Islet of Langerhans (tissue), 1 donor: ENCODE data around the gene NCBP3.
"Not testable (repeated sequence)": the region's sequence is repeated elsewhere in the genome, so short reads cannot be mapped to it uniquely, and the experiment has no call there.

Experiments used
- FAIRE-seq: peaks from one replicate; lab custom pipeline; 2011; peaks lifted over from hg19 to GRCh38; lab: Jason Lieb, UNC

The NCBP3 gene

DNA sequence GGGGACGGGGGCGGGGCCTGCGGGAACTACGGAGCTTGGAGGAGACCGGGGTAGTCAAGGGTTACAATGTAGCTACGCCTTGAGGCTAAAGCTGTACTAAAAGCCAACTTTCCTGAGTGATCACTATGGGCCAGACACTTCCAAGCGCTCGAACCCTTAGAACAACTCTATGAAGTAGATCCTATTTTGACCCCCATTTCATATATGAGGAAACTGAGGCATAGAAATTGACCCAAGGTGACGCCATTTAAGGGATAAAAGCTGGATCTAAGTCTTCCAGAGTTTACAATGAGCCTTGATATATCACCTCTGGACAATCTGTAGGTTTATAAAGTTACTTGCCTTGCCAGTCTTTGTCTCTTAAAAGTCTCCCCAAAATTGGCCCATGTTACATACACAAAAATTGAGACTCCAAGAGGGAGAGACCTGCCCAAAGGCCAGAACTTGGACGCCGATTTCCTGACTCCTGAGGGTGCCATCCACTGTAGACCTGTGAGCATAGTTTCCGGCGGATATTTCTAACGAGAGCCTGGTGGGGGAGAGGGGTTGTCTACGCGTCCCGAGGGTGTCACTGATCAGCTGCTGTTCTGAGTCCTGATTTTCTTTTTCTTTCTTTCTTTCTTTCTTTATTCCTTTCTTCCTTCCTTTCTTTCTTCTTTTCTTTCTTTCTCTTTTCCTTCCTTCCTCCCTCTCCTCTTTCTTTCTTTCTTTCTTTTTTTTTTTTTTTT lies 555 bp upstream of the NCBP3 start:
- no peak for FAIRE-seq

DNA sequence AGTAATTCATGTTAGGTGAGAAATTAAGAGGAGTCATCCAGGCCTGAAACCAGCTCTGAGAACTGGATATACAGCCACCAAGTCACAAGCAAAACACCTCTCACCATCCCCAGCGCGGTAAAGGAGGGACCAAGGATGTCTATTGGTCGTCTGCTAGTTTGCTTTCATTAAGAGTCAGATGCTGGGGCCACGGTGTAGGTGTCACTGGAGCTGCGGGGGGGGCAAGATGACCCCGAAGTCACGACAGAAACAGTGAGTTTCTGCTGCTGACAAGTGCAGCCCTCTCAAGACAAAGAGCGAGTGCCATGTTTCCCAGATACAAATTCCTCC lies 790 bp downstream of the NCBP3 start:
- no peak for FAIRE-seq

DNA sequence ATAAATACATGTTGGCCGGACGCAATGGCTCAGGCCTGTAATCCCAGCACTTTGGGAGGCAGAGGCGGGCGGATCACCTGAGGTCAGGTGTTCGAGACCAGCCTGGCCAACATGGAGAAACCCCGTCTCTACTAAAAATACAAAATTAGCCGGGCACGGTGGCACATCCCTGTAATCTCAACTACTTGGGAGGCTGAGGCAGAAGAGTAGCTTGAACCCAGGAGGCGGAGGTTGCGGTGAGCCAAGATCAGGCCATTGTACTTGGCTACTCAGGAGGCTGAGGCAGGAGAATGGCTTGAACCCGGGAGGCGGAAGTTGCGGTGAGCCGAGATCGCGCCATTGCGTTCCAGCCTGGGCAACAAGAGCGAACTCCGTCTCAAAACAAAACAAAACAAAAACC lies 1.5 kb downstream of the NCBP3 start:
- not testable (repeated sequence) for FAIRE-seq

- no peak for FAIRE-seq
Measured at GRCh38 chr17:3843935-3844516, 2.0 kb downstream of the NCBP3 start.

DNA sequence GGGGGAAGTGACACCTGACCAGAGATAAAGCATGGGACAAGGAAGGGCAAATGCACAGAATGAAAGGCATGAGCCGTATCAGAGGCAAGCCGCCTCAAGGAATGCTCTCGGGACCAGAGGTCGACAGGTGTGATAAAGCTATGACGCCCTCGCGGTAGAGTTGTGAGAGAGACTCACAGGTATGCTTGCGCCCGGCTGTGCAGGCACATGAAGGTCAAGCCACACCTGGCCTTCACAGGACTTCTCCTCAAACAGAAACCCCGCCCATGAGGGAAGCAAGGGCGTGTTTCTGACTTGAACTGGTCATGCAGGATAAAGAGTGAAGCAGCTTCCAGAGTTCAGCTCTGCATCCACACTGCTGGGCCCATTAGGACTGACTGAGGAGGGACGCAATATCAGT lies 7.8 kb downstream of the NCBP3 start:
- no peak for FAIRE-seq

DNA sequence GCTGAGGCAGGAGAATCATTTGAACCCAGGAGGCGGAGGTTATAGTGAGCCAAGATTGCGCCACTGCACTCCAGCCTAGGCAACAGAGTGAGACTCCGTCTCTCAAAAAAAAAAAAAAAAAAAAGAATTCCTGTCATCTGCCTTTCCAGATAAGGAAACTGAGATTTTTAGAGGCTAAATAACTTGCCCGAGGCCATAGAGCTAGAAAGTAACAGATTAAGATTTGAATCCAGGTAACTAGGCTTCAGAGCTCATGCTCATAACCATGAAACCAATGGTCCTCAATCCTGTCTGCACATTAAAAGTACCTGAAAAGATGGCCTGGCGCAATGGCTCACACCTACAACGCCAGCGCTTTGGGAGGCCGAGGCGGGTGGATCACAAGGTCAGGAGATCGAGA lies 9.5 kb downstream of the NCBP3 start:
- FAIRE-seq = no peak

- FAIRE-seq = no peak
Measured at GRCh38 chr17:3835410-3836229, 10.4 kb downstream of the NCBP3 start.

- FAIRE-seq = no peak
Measured at GRCh38 chr17:3834811-3835210, 11.2 kb downstream of the NCBP3 start.

- FAIRE-seq = no peak
Measured at GRCh38 chr17:3828852-3829232, 17.2 kb downstream of the NCBP3 start.

GRCh38 chr17:3828151-3828851 lies 17.7 kb downstream of the NCBP3 start:
- FAIRE-seq = no peak

DNA sequence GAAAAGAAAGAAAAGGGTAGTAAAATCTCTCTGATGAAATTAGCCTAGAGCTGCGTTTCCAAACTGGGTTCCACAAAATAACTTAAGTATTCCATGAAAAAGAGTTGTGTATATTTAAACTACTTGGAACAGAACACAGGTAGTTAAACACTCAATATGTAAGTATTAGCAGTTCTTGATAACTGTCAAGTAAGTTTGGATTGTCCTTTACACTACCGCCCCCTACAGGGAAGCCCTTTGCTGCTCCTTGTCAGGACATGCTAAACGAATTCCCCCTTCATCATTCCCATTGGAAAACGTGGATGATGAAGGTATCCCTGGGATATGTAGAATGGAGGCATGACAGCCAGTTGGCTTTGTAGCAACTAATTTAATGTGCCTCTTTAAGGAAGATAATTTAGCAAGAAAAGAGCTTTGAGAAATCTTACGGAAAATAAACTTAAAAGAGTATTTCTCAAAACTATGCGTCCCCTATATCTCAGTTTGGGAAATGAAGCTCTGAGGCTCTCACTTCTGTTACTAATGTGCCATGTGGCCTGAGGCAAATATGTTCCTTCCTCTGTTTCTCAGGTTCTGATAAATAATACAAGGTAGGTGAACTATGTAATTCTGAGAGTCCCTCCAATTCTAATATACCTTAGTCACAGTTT lies 18.8 kb downstream of the NCBP3 start:
- no peak for FAIRE-seq

DNA sequence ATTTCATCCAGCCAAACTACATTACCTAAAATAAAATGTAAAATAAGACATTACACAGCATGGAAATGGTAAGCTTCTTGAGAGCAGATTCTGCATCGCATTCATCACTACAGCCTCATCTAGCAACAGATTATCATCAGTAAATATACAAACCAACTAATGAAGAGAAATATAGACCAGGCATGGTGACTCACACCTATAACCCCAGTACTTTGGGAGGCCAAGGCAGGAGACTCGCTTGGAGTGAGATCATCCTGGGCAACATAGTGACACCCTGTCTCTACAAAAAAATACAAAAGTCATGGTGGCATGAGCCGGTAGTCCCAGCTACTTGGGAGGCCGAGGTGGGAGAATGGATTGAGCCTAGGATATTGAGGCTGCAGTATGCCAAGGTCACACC lies 19.9 kb downstream of the NCBP3 start:
- FAIRE-seq = no peak

GRCh38 chr17:3821101-3821500 lies 24.9 kb downstream of the NCBP3 start:
- no peak for FAIRE-seq

DNA sequence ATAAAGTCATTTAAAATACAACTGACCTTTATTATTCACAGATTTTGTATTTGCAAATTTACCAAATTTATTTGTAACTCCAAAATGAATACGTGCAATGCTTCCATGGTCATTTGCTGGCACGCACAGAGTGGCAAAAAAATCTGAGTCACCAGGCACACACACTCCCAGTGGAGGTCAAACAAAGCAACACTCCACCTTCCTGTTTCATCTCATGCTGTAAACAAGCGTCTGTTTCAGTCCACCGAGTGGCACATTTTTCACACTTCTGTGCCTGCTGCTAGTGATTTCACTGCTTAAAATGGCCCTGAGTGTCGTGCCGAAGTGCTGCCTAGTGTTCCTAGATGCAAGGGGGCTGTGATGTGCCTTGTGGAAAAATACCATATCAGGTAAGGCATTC lies 27.3 kb downstream of the NCBP3 start:
- peak; percentile 95 for FAIRE-seq

DNA sequence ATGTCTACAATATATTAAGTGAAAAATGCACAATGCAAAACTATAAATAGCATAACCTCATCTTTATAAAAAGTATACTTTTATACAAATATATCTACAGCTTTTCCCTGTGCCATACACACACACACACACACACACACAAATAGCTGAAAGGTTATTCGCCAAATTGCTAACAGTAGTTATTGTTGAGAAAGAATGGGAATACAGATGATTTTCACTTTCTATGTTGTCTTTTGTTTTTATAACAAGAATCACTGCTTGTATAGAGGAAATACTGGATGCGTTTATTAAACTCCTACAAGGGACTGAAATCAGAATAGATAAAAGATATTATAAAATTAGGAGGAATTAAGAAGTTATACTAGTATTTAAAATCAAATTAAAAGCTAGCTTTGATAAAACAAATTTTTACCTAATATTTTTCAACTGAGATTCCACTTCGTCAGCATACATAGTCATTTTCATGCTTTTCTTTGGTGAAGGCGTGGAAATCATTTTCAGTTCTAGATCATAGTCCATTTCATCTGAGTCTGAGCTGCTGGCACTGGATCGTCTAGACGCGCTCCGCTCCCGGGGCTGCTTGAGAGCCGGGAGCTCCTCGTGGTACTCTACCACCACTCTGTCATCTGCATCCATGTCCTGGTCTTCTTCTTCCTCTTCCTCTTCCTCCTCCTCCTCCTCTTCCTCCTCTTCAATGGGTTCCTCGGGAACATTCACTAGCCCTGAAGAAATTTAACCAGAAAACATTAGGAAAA lies 28.0 kb downstream of the NCBP3 start:
- peak; percentile 60 for FAIRE-seq

DNA sequence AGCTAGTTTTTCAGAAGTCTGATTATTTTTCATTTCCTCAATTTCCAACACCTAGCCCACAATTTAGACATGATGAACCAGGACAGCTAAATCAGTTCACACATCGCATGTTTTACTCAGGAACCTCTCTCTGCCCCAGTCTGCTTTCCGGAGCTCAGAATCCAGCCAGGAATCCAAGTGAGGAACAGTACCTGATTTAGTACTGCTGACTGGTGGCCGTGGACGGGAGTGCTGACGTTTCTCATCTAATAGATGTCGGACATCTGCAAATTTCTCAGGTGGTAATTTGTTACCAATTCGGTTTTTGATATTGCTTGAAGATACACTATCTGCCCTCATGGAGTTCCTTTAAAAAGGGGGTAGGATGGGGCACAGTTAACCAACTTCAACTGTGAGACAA lies 30.1 kb downstream of the NCBP3 start:
- FAIRE-seq = no peak

- no peak for FAIRE-seq
Measured at GRCh38 chr17:3815122-3815521, 30.9 kb downstream of the NCBP3 start.

GRCh38 chr17:3814361-3814760 lies 31.7 kb downstream of the NCBP3 start:
- FAIRE-seq = no peak

DNA sequence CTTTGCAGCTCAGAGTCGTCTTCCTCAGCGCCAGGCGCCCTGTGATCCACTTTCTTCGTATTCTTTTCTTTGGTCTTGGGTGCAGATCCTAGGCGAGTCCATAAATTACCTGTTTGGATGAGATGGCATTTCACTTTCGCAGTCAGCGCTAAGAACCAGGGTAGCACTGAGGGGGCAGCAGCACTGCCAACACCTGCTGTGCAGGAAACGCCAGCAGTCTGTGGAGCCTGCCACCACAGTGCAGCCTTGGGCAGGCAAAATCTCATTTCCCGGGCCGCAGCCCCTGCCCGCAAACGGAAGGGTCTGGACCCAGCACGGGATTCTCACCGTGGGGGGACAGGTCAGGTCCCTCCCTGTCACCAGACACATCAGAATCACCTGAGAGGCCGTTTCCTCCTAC lies 32.9 kb downstream of the NCBP3 start:
- no peak for FAIRE-seq

DNA sequence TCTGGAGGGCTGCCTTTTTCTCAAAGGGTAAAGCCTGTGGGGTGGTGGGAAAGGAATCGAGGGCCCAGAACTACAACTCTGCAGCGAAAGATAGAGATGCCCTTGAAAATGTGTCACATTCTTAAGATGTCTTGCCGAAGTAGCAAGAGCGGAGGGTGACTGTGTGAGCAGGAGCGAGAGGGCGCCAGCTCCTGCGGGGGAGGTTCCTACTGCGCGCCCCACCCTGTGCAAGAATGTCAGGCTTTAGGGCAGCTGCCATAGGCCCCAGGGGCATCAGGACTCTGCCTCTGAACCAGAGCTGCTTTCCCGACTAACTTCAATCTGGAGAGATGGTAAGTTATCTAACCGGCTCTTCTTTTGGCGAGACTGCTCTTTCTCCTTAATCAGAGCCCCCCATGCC lies 33.3 kb downstream of the NCBP3 start:
- FAIRE-seq = no peak

DNA sequence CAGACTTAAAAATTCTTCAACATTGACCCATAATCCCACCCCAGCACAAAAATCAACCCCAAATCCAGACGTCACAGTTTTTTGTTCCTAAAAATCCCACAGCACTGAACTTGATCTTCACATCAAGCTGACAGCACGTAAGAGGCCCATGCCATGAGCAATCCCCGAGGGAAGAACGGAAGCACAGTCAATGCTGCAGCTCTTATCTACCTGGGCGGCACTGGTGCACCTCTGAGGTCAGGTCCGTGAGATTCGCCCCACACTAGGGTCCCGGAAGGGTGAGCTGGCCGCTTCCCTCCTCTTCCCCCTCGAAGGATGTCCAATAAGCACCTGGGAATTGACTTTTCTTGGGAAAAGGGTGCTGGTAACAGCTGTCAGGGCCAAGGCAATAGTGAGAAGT lies 33.8 kb downstream of the NCBP3 start:
- no peak for FAIRE-seq

DNA sequence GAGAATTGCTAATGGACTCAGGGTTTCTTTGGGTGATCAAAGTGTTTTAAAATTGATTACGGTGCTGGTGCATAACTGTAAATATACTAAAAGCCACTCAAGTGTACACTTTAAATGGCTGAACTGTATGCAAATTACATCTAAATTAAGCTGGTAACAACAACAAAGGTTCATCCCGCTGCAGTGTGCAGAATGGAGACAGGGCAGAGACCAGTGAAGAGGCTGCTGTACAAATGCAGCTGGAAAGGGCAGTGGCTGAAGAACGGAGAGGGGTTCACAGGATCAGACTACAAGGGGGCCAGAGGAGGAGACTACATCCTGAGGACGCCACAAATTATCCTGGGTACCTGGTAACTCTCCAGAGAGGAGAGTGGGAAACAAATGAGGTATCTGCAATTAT lies 36.0 kb downstream of the NCBP3 start:
- FAIRE-seq = no peak
